H1 (cell line): ENCODE data around the gene ABCF2. TPM values are rescaled to one million over a fixed set of nuclear protein-coding genes. Genes with fewer than 3 reads are reported as not detected.

Source experiments
- CTCF ChIA-PET: fragments of 300-600 bp; sonication (Branson Sonifier 250); formaldehyde crosslinking; loops from one replicate; lab custom pipeline; 2021; ENCODE audit not compliant: partially characterized antibody; lab: Charles Lee
- POLR2A ChIA-PET: fragments of 300-600 bp; sonication (Branson Sonifier 250); formaldehyde crosslinking; loops from one replicate; lab custom pipeline; 2021; ENCODE audit warnings: inconsistent platforms; ENCODE audit not compliant: partially characterized antibody; lab: Charles Lee
- DNase-seq, 2 experiments: peaks; one replicate each; pipeline versions ENCODE4 v3.0.0 to v3.0.0-alpha.2; 2010 to 2022; ENCODE audit warnings: low spot score in 2 of 2, low read depth in 1 of 2, mixed read lengths in 1 of 2
- FAIRE-seq: peaks from 2 replicates; lab custom pipeline; 2011; peaks lifted over from hg19 to GRCh38; lab: Jason Lieb, UNC
- H2AFZ ChIP-seq: 2 replicates; pipeline ENCODE4 v1.8.1; 2012; ENCODE audit warnings: low read length, inconsistent platforms
- H2AK5ac ChIP-seq: 2 replicates; pipeline ENCODE4 v1.6.1; 2013; ENCODE audit warnings: low read depth, low read length
- H2BK120ac ChIP-seq: replicated peaks from 2 replicates; pipeline ENCODE3; 2013; ENCODE audit warnings: low read depth, low read length, inconsistent platforms
- H2BK12ac ChIP-seq: 2 replicates; pipeline ENCODE4 v1.6.1; 2013; ENCODE audit warnings: low read depth, low read length
- H2BK15ac ChIP-seq: 2 replicates; pipeline ENCODE4 v1.6.1; 2013; ENCODE audit warnings: low read length
- H2BK20ac ChIP-seq: 2 replicates; pipeline ENCODE4 v1.6.1; 2013; ENCODE audit warnings: low read length
- H2BK5ac ChIP-seq: 2 replicates; pipeline ENCODE4 v1.6.1; 2013; ENCODE audit warnings: low read depth, low read length
- H3K14ac ChIP-seq: 2 replicates; pipeline ENCODE4 v1.6.1; 2013; ENCODE audit warnings: inconsistent platforms; ENCODE audit not compliant: insufficient read length
- H3K18ac ChIP-seq: 2 replicates; pipeline ENCODE4 v1.6.1; 2013; ENCODE audit warnings: low read length; ENCODE audit errors: extremely low read depth
- H3K23ac ChIP-seq: 2 replicates; pipeline ENCODE4 v1.6.1; 2013; ENCODE audit warnings: inconsistent platforms; ENCODE audit not compliant: insufficient read length
- H3K23me2 ChIP-seq: 2 replicates; pipeline ENCODE4 v1.6.1; 2013; ENCODE audit warnings: low read depth, low read length
- H3K27ac ChIP-seq: 2 replicates; pipeline ENCODE4 v1.6.1; 2011; ENCODE audit warnings: low read depth, low read length, inconsistent platforms
- H3K27me3 ChIP-seq, 4 experiments: replicated peaks in 1 of 4; 1 replicate in 1 of 4; 2 replicates in 3 of 4; pipeline versions ENCODE4 v1.6.1 to v1.8.1; 2011 to 2013; ENCODE audit warnings: low read length in 3 of 4, mild to moderate bottlenecking in 3 of 4, inconsistent platforms in 2 of 4, mixed read lengths in 2 of 4, moderate library complexity in 1 of 4; ENCODE audit not compliant: control insufficient read depth in 3 of 4, insufficient read depth in 3 of 4; ENCODE audit errors: extremely low read depth in 1 of 4
- H3K36me3 ChIP-seq, 4 experiments: 2 replicates each; pipeline versions ENCODE4 v1.6.1 to v1.8.1; 2011 to 2013; ENCODE audit warnings: mild to moderate bottlenecking in 4 of 4, low read length in 3 of 4, moderate library complexity in 2 of 4, control low read depth in 1 of 4, inconsistent platforms in 1 of 4; ENCODE audit not compliant: insufficient read depth in 4 of 4, control insufficient read depth in 2 of 4
- H3K4ac ChIP-seq: replicated peaks from 2 replicates; pipeline ENCODE3; 2013; ENCODE audit warnings: low read length, low read depth, mixed read lengths, inconsistent platforms; ENCODE audit not compliant: insufficient read length
- H3K4me1 ChIP-seq, 4 experiments: replicated peaks in 1 of 4; 1 replicate in 1 of 4; 2 replicates in 3 of 4; pipeline versions ENCODE4 v1.6.1 to v1.8.1; 2011 to 2013; ENCODE audit warnings: low read length in 3 of 4, inconsistent platforms in 2 of 4, mixed read lengths in 1 of 4; ENCODE audit not compliant: insufficient read depth in 4 of 4, control insufficient read depth in 3 of 4
- H3K4me2 ChIP-seq, 2 experiments: 2 replicates each; pipeline versions ENCODE4 v1.6.1 to v1.8.1; 2011 to 2013; ENCODE audit warnings: low read depth in 2 of 2, low read length in 2 of 2, control low read depth in 1 of 2, inconsistent platforms in 1 of 2, mild to moderate bottlenecking in 1 of 2; ENCODE audit not compliant: insufficient read depth in 1 of 2
- H3K4me3 ChIP-seq, 4 experiments: fragments of 200-600, 300-600 bp in 1 of 4; sonication (generic), shearing (Covaris generic), sonication (Bioruptor Twin) in 1 of 4; 2 replicates each; pipeline versions ENCODE4 v1.5.1 to v1.8.1; 2011 to 2016; ENCODE audit warnings: low read length in 4 of 4, low read depth in 3 of 4, control low read depth in 2 of 4, inconsistent platforms in 2 of 4, mild to moderate bottlenecking in 2 of 4, mixed read lengths in 1 of 4, moderate library complexity in 1 of 4; ENCODE audit not compliant: insufficient read depth in 2 of 4; ENCODE audit errors: extremely low read depth in 1 of 4
- H3K56ac ChIP-seq: replicated peaks from 2 replicates; pipeline ENCODE3; 2013; ENCODE audit warnings: low read depth, mild to moderate bottlenecking, mixed read lengths, low read length, inconsistent platforms; ENCODE audit not compliant: insufficient read length
- H3K79me1 ChIP-seq: 2 replicates; pipeline ENCODE4 v1.6.1; 2013; ENCODE audit warnings: low read depth, low read length, control low read depth
- H3K79me2 ChIP-seq, 2 experiments: 2 replicates each; pipeline versions ENCODE4 v1.6.1 to v1.8.1; 2012 to 2013; ENCODE audit warnings: low read length in 2 of 2, mild to moderate bottlenecking in 2 of 2, inconsistent platforms in 1 of 2; ENCODE audit not compliant: insufficient read depth in 2 of 2, control insufficient read depth in 1 of 2
- H3K9ac ChIP-seq, 4 experiments: replicated peaks in 1 of 4; 1 replicate in 1 of 4; 2 replicates in 3 of 4; pipeline versions ENCODE4 v1.6.1 to v1.8.1; 2011 to 2013; ENCODE audit warnings: low read depth in 3 of 4, low read length in 3 of 4, control low read depth in 2 of 4, mild to moderate bottlenecking in 2 of 4, moderate library complexity in 2 of 4, inconsistent platforms in 1 of 4; ENCODE audit errors: extremely low read depth in 1 of 4
- H3K9me3 ChIP-seq, 2 experiments: 2 replicates each; pipeline versions ENCODE4 v1.6.1 to v1.8.1; 2012 to 2013; ENCODE audit warnings: mild to moderate bottlenecking in 2 of 2, moderate library complexity in 2 of 2, control low read depth in 1 of 2, inconsistent platforms in 1 of 2, low read depth in 1 of 2, low read length in 1 of 2, mixed read lengths in 1 of 2; ENCODE audit not compliant: insufficient read depth in 2 of 2
- H4K20me1 ChIP-seq, 2 experiments: replicated peaks in 1 of 2; 2 replicates each; pipeline versions ENCODE3 to v1.8.1; 2011 to 2013; ENCODE audit warnings: inconsistent platforms in 2 of 2, low read length in 2 of 2, mild to moderate bottlenecking in 1 of 2; ENCODE audit not compliant: insufficient read depth in 2 of 2, control insufficient read depth in 1 of 2
- H4K5ac ChIP-seq: 2 replicates; pipeline ENCODE4 v1.6.1; 2013; ENCODE audit warnings: low read length, low read depth, mixed read lengths, inconsistent platforms; ENCODE audit not compliant: insufficient read length
- H4K8ac ChIP-seq: 2 replicates; pipeline ENCODE4 v1.8.0; 2013; ENCODE audit warnings: mild to moderate bottlenecking, moderate library complexity, low read length, inconsistent platforms; ENCODE audit not compliant: insufficient read depth; ENCODE audit errors: extremely low read depth
- H4K91ac ChIP-seq: replicated peaks from 2 replicates; pipeline ENCODE3; 2013; ENCODE audit warnings: low read length, mixed read lengths, inconsistent platforms; ENCODE audit not compliant: insufficient read length
- ATF2 ChIP-seq: IDR thresholded peaks from 2 replicates; pipeline ENCODE4 v1.6.1; 2012; ENCODE audit warnings: low read length, inconsistent platforms
- CTBP2 ChIP-seq: IDR thresholded peaks from 2 replicates; pipeline ENCODE4 v1.7.0; 2011; ENCODE audit warnings: borderline replicate concordance, mild to moderate bottlenecking, moderate library complexity, mixed read lengths, low read length; ENCODE audit not compliant: insufficient read depth, insufficient read length
- CTCF ChIP-seq, 3 experiments: IDR thresholded peaks; 1 replicate in 2 of 3; 2 replicates in 1 of 3; pipeline versions ENCODE4 v1.5.1 to v1.6.1; 2011; ENCODE audit warnings: low read length in 3 of 3, mild to moderate bottlenecking in 3 of 3, inconsistent platforms in 2 of 3, low read depth in 1 of 3, moderate library complexity in 1 of 3; ENCODE audit not compliant: insufficient read depth in 1 of 3; ENCODE audit errors: control extremely low read depth in 1 of 3
- E2F6 ChIP-seq: IDR thresholded peaks from 2 replicates; pipeline ENCODE4 v1.6.1; 2012; ENCODE audit warnings: inconsistent platforms
- EGR1 ChIP-seq: IDR thresholded peaks from 2 replicates; pipeline ENCODE4 v1.6.1; 2011; ENCODE audit warnings: low read depth, low read length, borderline replicate concordance
- POLR2AphosphoS5 ChIP-seq: IDR thresholded peaks from 2 replicates; pipeline ENCODE4 v1.6.1; 2011; ENCODE audit warnings: low read depth, low read length
- RBBP5 ChIP-seq: IDR thresholded peaks from 2 replicates; pipeline ENCODE4 v1.7.1; 2012; ENCODE audit warnings: low read depth, mild to moderate bottlenecking, inconsistent platforms, low read length, moderate library complexity, borderline replicate concordance
- SP2 ChIP-seq: IDR thresholded peaks from 2 replicates; pipeline ENCODE4 v1.6.1; 2012; ENCODE audit warnings: mild to moderate bottlenecking, low read length, inconsistent platforms
- WGBS, 2 experiments: shearing (Covaris generic) in 1 of 2; methylation state at CpG; one replicate each; pipeline versions ENCODE4 v1.1.6 to v1.1.7; 2013 to 2015; ENCODE audit warnings: low lambda C conversion rate in 2 of 2, mixed read lengths in 2 of 2, inconsistent platforms in 1 of 2, low coverage in 1 of 2, missing lambda C conversion rate in 1 of 2; ENCODE audit not compliant: insufficient replicate concordance in 2 of 2, insufficient coverage in 1 of 2, insufficient read length in 1 of 2; ENCODE audit errors: extremely low coverage in 1 of 2, missing lambda C conversion rate in 1 of 2; 5-methylcytosine and 5-hydroxymethylcytosine counted together
- polyA plus RNA-seq, 7 experiments: library from polyadenylated mRNA; depleted of rRNA in 3 of 7; stranded (reverse) in 5 of 7; unstranded in 2 of 7; fragments of >200 nt in 5 of 7; fragments of 200-250 nt in 2 of 7; gene quantifications; 1 replicate in 5 of 7; 2 replicates in 1 of 7; 4 replicates in 1 of 7; pipeline versions ENCODE4 v1.2.1 to v1.2.3, GENCODE V29; 2011 to 2013; ENCODE audit warnings: missing spikeins in 2 of 7, mixed read lengths in 2 of 7
- total RNA-seq: library from RNA; stranded (reverse); fragmentation: NEBNext Ultra II Directional; extraction: Animal tissue kit (Norgen Biotek cat#: 25700); gene quantifications from 2 replicates; pipeline ENCODE4 v1.2.1, GENCODE V29; 2021

ABCF2 gene
- total and polyA plus RNA-seq, 2 of the 8 experiments (the other 6 are each of a cell fraction or from before 2014, with no cell fraction given) = 28.0 to 55.0 TPM

- Histone ChIP-seq H3K27ac (no peak overlapping the region), H3K36me3 (no peaks in the 10 kb centered on the region), H3K23me2 (no peaks in the 10 kb centered on the region), H2BK5ac (no peak overlapping the region), H3K27me3 (peaks cover 0 to 4% (median 1%) of the 10 kb centered on the region in 4 experiments; a peak in 3 of 7 replicates), H2BK15ac (0 out of 2 replicates have a peak overlapping the region, but pooled peaks have one; percentile 74), H3K4me2 (no peak overlapping the region), H2BK12ac (no peak overlapping the region), H3K4ac (no peak overlapping the region), H3K9ac (no peak overlapping the region), H3K9me3 (no peaks in the 10 kb centered on the region), H3K4me3 (no peak overlapping the region), H3K4me1 (no peaks in the 10 kb centered on the region; a peak in 1 of 7 replicates), H3K14ac (no peak overlapping the region), H4K5ac (no peak overlapping the region), H2BK20ac (no peak overlapping the region), H4K91ac (no peak overlapping the region), H4K8ac (no peak overlapping the region), H3K18ac (no peak overlapping the region), H3K23ac (no peak overlapping the region), H2AK5ac (no peak overlapping the region), H3K79me2 (no peaks in the 10 kb centered on the region), H3K56ac (no peak overlapping the region), H2BK120ac (no peak overlapping the region), H4K20me1 (no peaks in the 10 kb centered on the region), H3K79me1 (no peaks in the 10 kb centered on the region), H2AFZ (no peak overlapping the region)
- ChIA-PET CTCF (interaction anchor here (0.9 to 4.5 kb wide), 5 partner anchors 8 to 35 kb away, joined by 3 to 25 read pairs (median 4); partner anchors contain the start of gene CHPF2), POLR2A (interaction anchor here (1.2 kb wide), 1 partner anchor 36 kb away, joined by 3 read pairs; no protein-coding TSS in a partner anchor)
- 92% methylated on average over 11 of the region's 11 CpGs; no CpG with 5 or more reads in 1 of the 2 experiments for WGBS, 2 experiments
- no peak for DNase-seq
- FAIRE-seq = no peak
- TF ChIP-seq POLR2AphosphoS5 (no peak), E2F6 (no peak), RBBP5 (no peak), CTCF (IDR thresholded peaks at IDR 0.05; ENCODE audit: control extremely low read depth in 1 of 3, insufficient read depth in 1 of 3, low read depth in 1 of 3, low read length in 3 of 3) (no peak), CTBP2 (no peak), SP2 (no peak), ATF2 (no peak), EGR1 (no peak)
Measured at GRCh38 chr7:151260471-151260870, 33.5 kb upstream of the ABCF2 start.
